GM23338 (cell line): Measurements from ENCODE around the gene EVC. TPM values are rescaled to one million over a fixed set of nuclear protein-coding genes. Genes with fewer than 3 reads are reported as not detected.

ENCODE experiments used
- ATAC-seq: fragments of 200-7000 bp; cut with Tn5 transposase; 3 replicates; pipeline ENCODE4 v1.9.1; 2020
- DNase-seq: peaks from one replicate; pipeline ENCODE4 v3.0.0-alpha.2; 2015; ENCODE audit warnings: low spot score
- H2AFZ ChIP-seq: fragments of 200-600 bp; sonication (generic); 2 replicates; pipeline ENCODE4 v1.8.0; 2016; ENCODE audit warnings: antibody characterized with exemption, mild to moderate bottlenecking, moderate library complexity
- H3F3A ChIP-seq: fragments of 200-600 bp; sonication (generic); replicated peaks from 2 replicates; pipeline ENCODE4 v1.8.0; 2017; ENCODE audit warnings: antibody characterized with exemption, mixed run types, low read depth
- H3K27ac ChIP-seq: fragments of 200-600 bp; sonication (generic); 2 replicates; pipeline ENCODE4 v1.6.1; 2016; ENCODE audit warnings: low read depth
- H3K27me3 ChIP-seq: fragments of 200-600 bp; sonication (generic); 2 replicates; pipeline ENCODE4 v1.8.0; 2016; ENCODE audit warnings: mild to moderate bottlenecking, mixed run types, moderate library complexity; ENCODE audit not compliant: insufficient read depth
- H3K36me3 ChIP-seq: fragments of 200-600 bp; sonication (generic); 2 replicates; pipeline ENCODE4 v1.8.0; 2016; ENCODE audit warnings: mild to moderate bottlenecking; ENCODE audit not compliant: insufficient read depth
- H3K4me1 ChIP-seq: fragments of 200-600 bp; sonication (generic); 2 replicates; pipeline ENCODE4 v1.8.0; 2016; ENCODE audit warnings: mild to moderate bottlenecking, moderate library complexity; ENCODE audit not compliant: insufficient read depth
- H3K4me2 ChIP-seq: fragments of 200-600 bp; sonication (generic); 2 replicates; pipeline ENCODE4 v1.7.1; 2017; ENCODE audit warnings: mixed run types
- H3K4me3 ChIP-seq: fragments of 200-600 bp; sonication (generic); 2 replicates; pipeline ENCODE4 v1.6.1; 2016; ENCODE audit warnings: mixed run types
- H3K79me2 ChIP-seq: fragments of 200-600 bp; sonication (generic); replicated peaks from 2 replicates; pipeline ENCODE4 v1.8.0; 2017; ENCODE audit warnings: mild to moderate bottlenecking; ENCODE audit not compliant: insufficient read depth
- H3K9me2 ChIP-seq: fragments of 200-600 bp; sonication (generic); 2 replicates; pipeline ENCODE4 v1.8.0; 2017; ENCODE audit not compliant: insufficient read depth
- H4K20me1 ChIP-seq: fragments of 200-600 bp; sonication (generic); replicated peaks from 2 replicates; pipeline ENCODE4 v1.8.0; 2017; ENCODE audit warnings: mild to moderate bottlenecking; ENCODE audit not compliant: insufficient read depth
- H3K27ac Mint-ChIP-seq: 2 replicates; pipeline ENCODE4 v1.8.0; 2020; ENCODE audit warnings: inconsistent platforms, mild to moderate bottlenecking, moderate library complexity, mixed read lengths
- H3K27me3 Mint-ChIP-seq: 3 replicates; pipeline ENCODE4 v1.8.0; 2022; ENCODE audit warnings: low read depth, mild to moderate bottlenecking, moderate library complexity, mixed read lengths, inconsistent platforms; ENCODE audit not compliant: insufficient read depth, poor library complexity
- H3K36me3 Mint-ChIP-seq: 3 replicates; pipeline ENCODE4 v1.8.0; 2021; ENCODE audit warnings: low read depth, mild to moderate bottlenecking, inconsistent platforms, moderate library complexity, mixed read lengths
- H3K4me1 Mint-ChIP-seq: 3 replicates; pipeline ENCODE4 v1.8.0; 2020; ENCODE audit warnings: mild to moderate bottlenecking, inconsistent platforms, mixed read lengths
- H3K4me3 Mint-ChIP-seq: 3 replicates; pipeline ENCODE4 v1.8.0; 2021; ENCODE audit warnings: moderate library complexity, mild to moderate bottlenecking, inconsistent platforms, mixed read lengths
- H3K9me3 Mint-ChIP-seq: 3 replicates; pipeline ENCODE4 v1.8.0; 2020; ENCODE audit warnings: moderate library complexity, mild to moderate bottlenecking, inconsistent platforms, mixed read lengths
- CREB1 ChIP-seq: fragments of 250-450 bp; sonication (Bioruptor Pico); IDR thresholded peaks from 2 replicates; pipeline ENCODE4 v1.5.0; 2020; ENCODE audit warnings: low read depth, mild to moderate bottlenecking, moderate library complexity
- ETS1 ChIP-seq: IDR thresholded peaks from 2 replicates; pipeline ENCODE4 v1.6.1; 2016; ENCODE audit warnings: antibody characterized with exemption
- JUNB ChIP-seq: IDR thresholded peaks from one replicate; pipeline ENCODE4 v1.6.1; 2016; ENCODE audit warnings: antibody characterized with exemption; ENCODE audit not compliant: unreplicated experiment
- NANOG ChIP-seq: IDR thresholded peaks from 2 replicates; pipeline ENCODE4 v1.6.1; 2016; ENCODE audit warnings: antibody characterized with exemption, borderline replicate concordance
- POLR2AphosphoS5 ChIP-seq: IDR thresholded peaks from 2 replicates; pipeline ENCODE4 v1.6.1; 2016; ENCODE audit warnings: antibody characterized with exemption, low read depth
- STAT1 ChIP-seq: IDR thresholded peaks from one replicate; pipeline ENCODE4 v1.6.1; 2016; ENCODE audit warnings: antibody characterized with exemption; ENCODE audit not compliant: unreplicated experiment
- ZNF331 ChIP-seq: fragments of 250-450 bp; sonication (Bioruptor Pico); IDR thresholded peaks from 2 replicates; pipeline ENCODE4 v1.5.0; 2020; ENCODE audit warnings: low read depth, mild to moderate bottlenecking, moderate library complexity
- polyA plus RNA-seq: library from polyadenylated mRNA; unstranded; fragments of >200 nt; fragmentation: Nextera tagmentation; extraction: Ambion mirVana; gene quantifications from 2 replicates; pipeline ENCODE4 v1.2.1, GENCODE V29; 2016
- total RNA-seq: library from RNA; depleted of rRNA; stranded (reverse); fragments of >200 nt; shearing (Covaris generic); gene quantifications from 2 replicates; pipeline ENCODE4 v1.2.3, GENCODE V29; 2014
- TF ChIP-seq, protein P1 (sequence below): IDR thresholded peaks from one replicate; pipeline ENCODE4 v1.6.1; 2018; ENCODE audit warnings: antibody characterized with exemption; ENCODE audit not compliant: unreplicated experiment
- TF ChIP-seq, protein P2 (sequence below), 2 experiments: fragments of 200-600 bp in 1 of 2; sonication (generic) in 1 of 2; conservative IDR thresholded peaks; 2 replicates each; pipeline versions ENCODE4 v1.5.1 to v1.6.1; 2016 to 2017; ENCODE audit warnings: antibody characterized with exemption in 2 of 2, low read depth in 2 of 2, mild to moderate bottlenecking in 2 of 2, moderate library complexity in 1 of 2

The EVC gene
- total and polyA plus RNA-seq, 2 experiments from 2014 or later, result 1.7 to 12.8 TPM

DNA sequence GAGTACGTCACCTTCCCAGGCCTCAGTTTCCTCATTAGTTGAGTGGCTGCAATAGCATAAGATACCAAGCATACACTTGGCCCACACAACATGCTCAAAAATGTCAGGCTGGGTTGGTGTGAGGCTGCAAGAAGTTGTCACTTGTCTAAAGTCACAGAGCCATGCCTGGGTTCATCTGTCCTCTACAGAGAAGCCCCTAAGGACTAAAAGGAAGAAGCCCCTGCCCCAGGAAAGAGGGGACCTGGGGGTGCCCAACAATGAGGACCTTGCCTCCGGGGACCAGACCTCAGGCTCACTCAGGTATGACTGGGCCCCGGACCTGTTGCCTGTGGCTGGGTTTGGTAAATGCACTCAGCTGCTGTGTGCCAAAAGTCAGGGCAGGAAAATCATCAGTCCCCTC is 99.2 kb downstream of the EVC start (continued):
- TF ChIP-seq, protein P1, sequence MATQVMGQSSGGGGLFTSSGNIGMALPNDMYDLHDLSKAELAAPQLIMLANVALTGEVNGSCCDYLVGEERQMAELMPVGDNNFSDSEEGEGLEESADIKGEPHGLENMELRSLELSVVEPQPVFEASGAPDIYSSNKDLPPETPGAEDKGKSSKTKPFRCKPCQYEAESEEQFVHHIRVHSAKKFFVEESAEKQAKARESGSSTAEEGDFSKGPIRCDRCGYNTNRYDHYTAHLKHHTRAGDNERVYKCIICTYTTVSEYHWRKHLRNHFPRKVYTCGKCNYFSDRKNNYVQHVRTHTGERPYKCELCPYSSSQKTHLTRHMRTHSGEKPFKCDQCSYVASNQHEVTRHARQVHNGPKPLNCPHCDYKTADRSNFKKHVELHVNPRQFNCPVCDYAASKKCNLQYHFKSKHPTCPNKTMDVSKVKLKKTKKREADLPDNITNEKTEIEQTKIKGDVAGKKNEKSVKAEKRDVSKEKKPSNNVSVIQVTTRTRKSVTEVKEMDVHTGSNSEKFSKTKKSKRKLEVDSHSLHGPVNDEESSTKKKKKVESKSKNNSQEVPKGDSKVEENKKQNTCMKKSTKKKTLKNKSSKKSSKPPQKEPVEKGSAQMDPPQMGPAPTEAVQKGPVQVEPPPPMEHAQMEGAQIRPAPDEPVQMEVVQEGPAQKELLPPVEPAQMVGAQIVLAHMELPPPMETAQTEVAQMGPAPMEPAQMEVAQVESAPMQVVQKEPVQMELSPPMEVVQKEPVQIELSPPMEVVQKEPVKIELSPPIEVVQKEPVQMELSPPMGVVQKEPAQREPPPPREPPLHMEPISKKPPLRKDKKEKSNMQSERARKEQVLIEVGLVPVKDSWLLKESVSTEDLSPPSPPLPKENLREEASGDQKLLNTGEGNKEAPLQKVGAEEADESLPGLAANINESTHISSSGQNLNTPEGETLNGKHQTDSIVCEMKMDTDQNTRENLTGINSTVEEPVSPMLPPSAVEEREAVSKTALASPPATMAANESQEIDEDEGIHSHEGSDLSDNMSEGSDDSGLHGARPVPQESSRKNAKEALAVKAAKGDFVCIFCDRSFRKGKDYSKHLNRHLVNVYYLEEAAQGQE, result no peak
- TF ChIP-seq JUNB, result no peak

DNA sequence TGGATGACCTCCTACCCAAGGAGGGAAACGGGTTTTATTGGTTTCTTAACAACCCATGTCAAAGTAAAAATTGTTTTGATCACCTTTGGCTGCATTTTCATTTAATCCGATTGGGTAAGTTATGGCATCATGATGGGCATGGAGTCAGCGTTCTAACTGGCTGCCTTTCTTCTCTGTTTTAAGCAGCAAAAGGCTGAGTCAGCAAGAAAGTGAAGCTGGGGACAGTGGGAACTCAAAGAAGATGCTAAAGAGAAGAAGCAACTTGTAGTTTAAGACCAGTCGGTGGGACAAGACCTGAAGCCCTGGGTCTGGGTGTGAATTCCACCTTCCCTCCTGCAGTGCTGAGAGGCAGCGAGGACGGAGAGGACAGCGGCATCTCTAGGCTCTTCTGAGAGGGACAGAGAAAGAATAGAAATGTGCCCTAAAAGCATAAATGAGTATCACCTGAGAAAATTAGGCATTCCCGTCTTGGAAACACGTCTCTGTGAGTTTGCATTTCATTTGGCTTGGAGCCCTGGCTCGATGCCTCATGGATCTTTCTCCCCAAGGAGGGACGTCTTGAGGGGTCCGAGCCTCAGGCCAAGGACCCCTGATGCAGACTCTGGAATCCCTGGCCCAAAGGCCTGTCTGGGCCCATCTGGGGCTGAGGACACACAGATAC is 99.9 kb downstream of the EVC start:
- no peak overlapping the region for H3K4me3 Mint-ChIP-seq
- no peak for TF ChIP-seq JUNB
- TF ChIP-seq, protein P1, result no peak
- TF ChIP-seq, protein P2, sequence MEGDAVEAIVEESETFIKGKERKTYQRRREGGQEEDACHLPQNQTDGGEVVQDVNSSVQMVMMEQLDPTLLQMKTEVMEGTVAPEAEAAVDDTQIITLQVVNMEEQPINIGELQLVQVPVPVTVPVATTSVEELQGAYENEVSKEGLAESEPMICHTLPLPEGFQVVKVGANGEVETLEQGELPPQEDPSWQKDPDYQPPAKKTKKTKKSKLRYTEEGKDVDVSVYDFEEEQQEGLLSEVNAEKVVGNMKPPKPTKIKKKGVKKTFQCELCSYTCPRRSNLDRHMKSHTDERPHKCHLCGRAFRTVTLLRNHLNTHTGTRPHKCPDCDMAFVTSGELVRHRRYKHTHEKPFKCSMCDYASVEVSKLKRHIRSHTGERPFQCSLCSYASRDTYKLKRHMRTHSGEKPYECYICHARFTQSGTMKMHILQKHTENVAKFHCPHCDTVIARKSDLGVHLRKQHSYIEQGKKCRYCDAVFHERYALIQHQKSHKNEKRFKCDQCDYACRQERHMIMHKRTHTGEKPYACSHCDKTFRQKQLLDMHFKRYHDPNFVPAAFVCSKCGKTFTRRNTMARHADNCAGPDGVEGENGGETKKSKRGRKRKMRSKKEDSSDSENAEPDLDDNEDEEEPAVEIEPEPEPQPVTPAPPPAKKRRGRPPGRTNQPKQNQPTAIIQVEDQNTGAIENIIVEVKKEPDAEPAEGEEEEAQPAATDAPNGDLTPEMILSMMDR (conservative IDR thresholded peaks at IDR 0.05; ENCODE audit: low read depth in 2 of 2), result no peak
- TF ChIP-seq POLR2AphosphoS5, result no peak
- TF ChIP-seq ZNF331 (CRISPR knock-in tag), result no peak
- no peak for TF ChIP-seq CREB1
- no peak for TF ChIP-seq STAT1
- TF ChIP-seq ETS1, result no peak
- TF ChIP-seq NANOG, result no peak

More for the DNA sequence above, 99.9 kb downstream of the EVC start:
- DNase-seq, result no peak
- ATAC-seq, result no peak
- Histone ChIP-seq H3K27ac (no peak overlapping the region), H3K4me3 (no peak overlapping the region), H4K20me1 (no peaks in the 10 kb centered on the region; the same call in 1 of the 2 replicates), H3K4me2 (no peak overlapping the region), H3K9me2 (no peaks in the 10 kb centered on the region), H3F3A (no peaks in the 10 kb centered on the region), H3K36me3 (0 out of 2 replicates have a peak, but pooled peaks cover 3% of the 10 kb centered on the region), H3K27me3 (no peaks in the 10 kb centered on the region), H3K4me1 (0 out of 2 replicates have a peak, but pooled peaks cover 3% of the 10 kb centered on the region), H3K79me2 (no peaks in the 10 kb centered on the region), H2AFZ (no peak overlapping the region)
- Mint-ChIP-seq H3K9me3 (no peaks in the 10 kb centered on the region), H3K27ac (no peak overlapping the region), H3K27me3 (peaks cover 13% of the 10 kb centered on the region), H3K36me3 (peaks cover 55% of the 10 kb centered on the region), H3K4me1 (peaks cover 6% of the 10 kb centered on the region; the same call in 1 of the 3 replicates)
